ENCODE measurements around the gene NR6A1. TPM values are rescaled to one million over a fixed set of nuclear protein-coding genes. Genes with fewer than 3 reads are reported as not detected.

Gene NR6A1
- polyA plus RNA-seq, 6 donors from 2014 or later, result 0.08 to 0.11 TPM; not detected in 4

GRCh38 chr9:124758061-124758460 is 13.1 kb downstream of the NR6A1 start:
- H3K27ac Mint-ChIP-seq, result no peak overlapping the region

DNA sequence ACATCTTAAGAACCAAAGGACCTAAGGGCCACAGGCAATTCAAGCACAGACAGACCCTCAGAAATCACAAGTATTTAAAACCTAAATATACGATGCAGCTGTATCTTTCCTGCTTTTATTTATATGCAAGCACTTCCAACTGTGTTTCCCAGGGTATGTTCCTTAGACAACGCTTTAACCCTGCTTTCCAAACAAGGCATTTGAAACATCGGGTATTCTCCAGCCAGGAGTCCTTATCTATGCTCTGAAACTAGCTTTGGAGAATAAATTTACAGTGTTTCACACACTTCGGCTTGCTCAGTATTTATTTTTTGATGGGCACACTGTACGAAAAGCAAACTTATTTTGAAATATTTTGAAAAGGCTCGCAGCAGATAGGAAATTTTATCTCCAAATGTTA is 13.5 kb downstream of the NR6A1 start:
- Mint-ChIP-seq H3K36me3 (no peaks in the 10 kb centered on the region), H3K9me3 (no peaks in the 10 kb centered on the region), H3K27me3 (peaks cover 20 to 47% (median 24%) of the 10 kb centered on the region in 3 donors), H3K27ac (no peak overlapping the region), H3K4me3 (no peak overlapping the region), H3K4me1 (peaks cover 0 to 9% (median 0%) of the 10 kb centered on the region in 3 donors)
- DNase-seq (no peak), ATAC-seq (ENCODE audit: low read depth in 2 of 2) (no peak)

More at GRCh38 chr9:124758061-124758460, 13.1 kb downstream of the NR6A1 start:
- ATAC-seq (ENCODE audit: low read depth in 2 of 2), result peak in 1 of 2 donors; percentile 66
- H3K36me3 Mint-ChIP-seq, result no peaks in the 10 kb centered on the region
- H3K4me3 Mint-ChIP-seq, result no peak overlapping the region
- H3K4me1 Mint-ChIP-seq, result peaks cover 0 to 9% (median 0%) of the 10 kb centered on the region in 3 donors
- peaks cover 20 to 47% (median 24%) of the 10 kb centered on the region in 3 donors for H3K27me3 Mint-ChIP-seq
- DNase-seq, result no peak
- no peaks in the 10 kb centered on the region for H3K9me3 Mint-ChIP-seq

- Mint-ChIP-seq H3K27me3 (peaks cover 17 to 44% (median 20%) of the 10 kb centered on the region in 3 donors), H3K4me1 (peaks cover 0 to 9% (median 0%) of the 10 kb centered on the region in 3 donors), H3K4me3 (no peak overlapping the region), H3K9me3 (no peaks in the 10 kb centered on the region), H3K36me3 (no peaks in the 10 kb centered on the region), H3K27ac (no peak overlapping the region)
- DNase-seq (no peak), ATAC-seq (ENCODE audit: low read depth in 2 of 2) (no peak)
Observed at GRCh38 chr9:124756011-124756410, 15.1 kb downstream of the NR6A1 start.

DNA sequence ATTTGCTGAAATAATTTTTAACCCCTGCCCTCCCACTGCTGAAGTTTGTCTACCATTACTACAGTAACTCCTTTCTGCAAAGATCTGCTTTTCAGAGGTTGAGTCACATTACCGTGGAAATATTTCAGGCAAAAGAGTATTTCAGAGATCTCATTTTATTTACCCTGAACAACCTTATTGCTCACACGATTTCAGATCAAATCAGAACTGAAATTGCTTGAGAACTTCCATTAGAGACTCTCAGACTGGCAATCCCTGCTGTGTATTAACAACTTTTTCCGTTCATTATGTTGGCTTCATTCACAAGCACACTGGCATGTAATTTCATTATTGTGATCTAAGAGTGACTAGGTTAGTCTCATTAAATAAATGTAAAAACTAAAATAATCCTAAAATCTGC is 16.1 kb downstream of the NR6A1 start:
- ATAC-seq (ENCODE audit: low read depth in 2 of 2) (no peak), DNase-seq (no peak)
- Mint-ChIP-seq H3K4me3 (no peak overlapping the region), H3K9me3 (no peaks in the 10 kb centered on the region), H3K27me3 (peaks cover 17 to 47% (median 20%) of the 10 kb centered on the region in 3 donors), H3K4me1 (peaks cover 0 to 9% (median 0%) of the 10 kb centered on the region in 3 donors), H3K27ac (no peak overlapping the region), H3K36me3 (no peaks in the 10 kb centered on the region)

DNA sequence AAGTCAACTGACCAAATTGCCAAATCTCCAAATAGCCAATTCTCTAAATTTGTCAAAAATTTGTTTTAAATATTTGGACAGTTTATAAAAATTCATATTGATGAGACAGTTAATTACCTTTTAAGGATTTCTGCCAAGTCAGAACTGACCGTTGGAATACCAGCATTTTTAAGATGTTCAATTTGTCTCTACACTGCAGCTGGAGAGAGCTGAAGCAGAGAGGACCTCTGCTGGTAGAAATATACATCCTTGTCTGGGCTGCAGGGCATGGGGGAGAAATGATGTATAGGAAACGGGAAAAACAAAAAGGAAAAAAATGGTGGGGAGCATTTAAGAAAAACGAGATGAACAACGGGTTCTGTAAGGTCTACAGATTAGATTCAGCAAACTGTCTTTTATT is 16.8 kb downstream of the NR6A1 start:
- H3K27ac Mint-ChIP-seq, result no peak overlapping the region
- peaks cover 0 to 9% (median 0%) of the 10 kb centered on the region in 3 donors for H3K4me1 Mint-ChIP-seq
- no peaks in the 10 kb centered on the region for H3K36me3 Mint-ChIP-seq
- DNase-seq (no peak), ATAC-seq (ENCODE audit: low read depth in 2 of 2) (no peak)
- H3K9me3 Mint-ChIP-seq, result no peaks in the 10 kb centered on the region
- no peak overlapping the region for H3K4me3 Mint-ChIP-seq
- peaks cover 17 to 47% (median 20%) of the 10 kb centered on the region in 3 donors for H3K27me3 Mint-ChIP-seq

DNA sequence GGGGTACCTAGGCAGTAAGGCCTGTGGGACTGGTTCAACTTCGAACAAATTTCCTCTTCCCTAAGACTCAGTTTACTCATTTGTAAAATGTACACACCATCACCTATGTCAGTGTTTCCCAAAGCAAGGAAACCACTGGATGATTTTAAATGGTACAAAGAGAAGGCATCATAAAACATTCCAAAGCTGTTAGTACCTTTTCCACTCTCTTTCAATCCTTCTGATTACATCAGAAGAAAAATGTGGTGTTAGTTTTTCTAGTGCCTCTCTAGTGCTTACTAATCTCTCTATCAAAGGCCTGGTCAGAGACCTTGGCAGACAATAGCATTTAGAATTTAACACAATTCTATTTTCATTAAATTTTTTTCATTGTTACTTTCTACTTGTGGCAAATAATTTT is 18.1 kb downstream of the NR6A1 start:
- DNase-seq (no peak), ATAC-seq (ENCODE audit: low read depth in 2 of 2) (no peak)
- Mint-ChIP-seq H3K36me3 (no peaks in the 10 kb centered on the region), H3K9me3 (no peaks in the 10 kb centered on the region), H3K4me1 (peaks cover 0 to 4% (median 0%) of the 10 kb centered on the region in 3 donors), H3K27me3 (peaks cover 17 to 37% (median 20%) of the 10 kb centered on the region in 3 donors), H3K4me3 (no peak overlapping the region), H3K27ac (no peak overlapping the region)

DNA sequence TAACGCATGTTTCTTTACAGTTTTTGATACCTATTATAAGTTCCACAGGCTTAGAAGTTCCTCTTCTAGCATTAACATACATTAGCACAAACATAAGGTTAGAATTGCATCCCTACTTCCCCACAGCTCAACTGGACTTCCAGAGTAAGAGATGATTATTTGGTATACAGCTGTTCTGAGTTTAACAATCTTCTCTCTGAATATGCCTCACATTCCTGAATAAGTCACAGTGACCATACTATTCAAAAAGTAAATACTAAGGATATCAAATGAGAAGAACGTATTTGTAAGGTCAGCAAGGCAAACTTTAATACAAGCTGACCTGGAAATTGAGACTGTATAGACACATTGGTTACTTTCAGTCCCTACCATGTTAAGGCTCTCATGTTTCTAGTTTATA is 21.3 kb downstream of the NR6A1 start:
- H3K4me3 Mint-ChIP-seq, result no peak overlapping the region

DNA sequence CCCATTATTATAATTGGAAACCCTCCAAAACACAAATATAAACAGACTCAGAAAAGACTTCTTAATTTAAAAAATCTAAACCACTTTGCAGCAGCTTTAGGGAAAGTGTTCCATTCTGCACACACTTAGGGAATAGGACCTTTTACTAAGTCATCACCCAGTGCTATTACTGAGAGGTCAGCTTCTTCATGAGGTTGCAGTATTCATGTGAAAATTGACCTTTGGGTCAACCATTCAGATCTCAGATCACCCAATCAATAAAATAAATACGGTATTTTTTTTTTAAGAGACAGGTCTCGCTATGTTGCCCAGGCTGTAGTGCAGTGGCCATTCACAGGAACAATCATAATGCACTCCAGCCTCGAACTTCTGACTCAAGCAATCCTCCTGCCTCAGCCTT is 21.8 kb downstream of the NR6A1 start:
- ATAC-seq (ENCODE audit: low read depth in 2 of 2) (no peak), DNase-seq (no peak)
- no peaks in the 10 kb centered on the region for H3K4me1 Mint-ChIP-seq
- H3K27me3 Mint-ChIP-seq, result peaks cover 0 to 5% (median 2%) of the 10 kb centered on the region in 3 donors
- no peaks in the 10 kb centered on the region for H3K36me3 Mint-ChIP-seq
- H3K4me3 Mint-ChIP-seq, result no peak overlapping the region
- no peaks in the 10 kb centered on the region for H3K9me3 Mint-ChIP-seq
- no peak overlapping the region for H3K27ac Mint-ChIP-seq

More for the DNA sequence above, 21.3 kb downstream of the NR6A1 start:
- DNase-seq (no peak), ATAC-seq (ENCODE audit: low read depth in 2 of 2) (no peak)
- no peaks in the 10 kb centered on the region for H3K9me3 Mint-ChIP-seq
- peaks cover 3 to 10% (median 7%) of the 10 kb centered on the region in 3 donors for H3K27me3 Mint-ChIP-seq
- no peaks in the 10 kb centered on the region for H3K36me3 Mint-ChIP-seq
- no peak overlapping the region for H3K27ac Mint-ChIP-seq
- H3K4me1 Mint-ChIP-seq, result no peaks in the 10 kb centered on the region

DNA sequence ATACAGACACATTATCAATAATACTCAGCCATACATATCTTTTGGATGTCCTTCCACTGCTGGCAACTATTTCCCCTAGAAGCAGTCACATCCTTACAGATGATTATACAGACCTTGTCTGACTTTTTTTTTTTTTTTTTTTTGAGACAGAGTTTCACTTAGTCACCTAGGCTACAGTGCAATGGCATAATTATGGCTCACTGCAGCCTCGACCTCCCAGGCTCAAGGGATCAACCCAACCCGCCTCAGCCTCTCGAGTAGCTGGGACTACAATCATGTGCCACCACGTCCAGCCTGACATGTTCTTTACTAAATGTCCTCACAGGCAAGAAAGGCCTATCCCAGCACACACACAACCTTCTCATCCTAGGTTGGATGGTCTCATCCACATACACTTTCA is 24.0 kb downstream of the NR6A1 start:
- Mint-ChIP-seq H3K4me1 (peaks cover 3 to 5% (median 3%) of the 10 kb centered on the region in 3 donors), H3K27ac (no peak overlapping the region), H3K36me3 (no peaks in the 10 kb centered on the region), H3K9me3 (no peaks in the 10 kb centered on the region), H3K27me3 (peaks cover 0 to 4% (median 0%) of the 10 kb centered on the region in 3 donors), H3K4me3 (no peak overlapping the region)
- DNase-seq (no peak), ATAC-seq (ENCODE audit: low read depth in 2 of 2) (no peak)

DNA sequence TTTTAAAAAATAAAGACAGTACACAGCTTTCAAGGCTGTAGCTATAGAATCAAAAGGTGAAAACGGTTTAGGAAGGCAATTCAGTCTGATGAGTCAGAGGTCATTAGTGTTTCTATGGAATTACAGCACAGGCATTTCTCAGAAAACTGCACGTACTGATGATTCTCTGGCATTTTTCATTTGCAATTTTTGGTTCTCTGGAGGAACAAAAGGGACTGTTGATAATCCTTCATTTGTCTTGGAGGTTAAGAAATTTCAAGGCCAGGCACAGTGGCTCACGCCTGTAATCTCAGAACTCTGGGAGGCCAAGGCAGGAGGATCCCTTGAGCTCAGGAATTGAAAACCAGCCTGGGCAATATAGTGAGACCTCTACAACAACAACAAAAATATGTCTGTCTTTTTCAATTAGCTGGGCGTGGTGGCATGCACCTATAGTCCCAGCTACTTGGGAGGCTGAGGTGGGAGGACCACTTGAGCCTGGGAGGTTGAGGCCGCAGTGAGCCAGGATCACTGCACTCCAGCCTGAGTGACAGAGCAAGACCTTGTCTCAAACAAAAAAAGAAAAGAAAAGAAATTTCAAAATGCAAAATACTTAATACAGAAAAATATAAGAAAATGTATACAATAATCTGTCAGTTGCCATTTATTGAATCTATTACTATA is 27.3 kb downstream of the NR6A1 start:
- H3K27ac Mint-ChIP-seq, result no peak overlapping the region

DNA sequence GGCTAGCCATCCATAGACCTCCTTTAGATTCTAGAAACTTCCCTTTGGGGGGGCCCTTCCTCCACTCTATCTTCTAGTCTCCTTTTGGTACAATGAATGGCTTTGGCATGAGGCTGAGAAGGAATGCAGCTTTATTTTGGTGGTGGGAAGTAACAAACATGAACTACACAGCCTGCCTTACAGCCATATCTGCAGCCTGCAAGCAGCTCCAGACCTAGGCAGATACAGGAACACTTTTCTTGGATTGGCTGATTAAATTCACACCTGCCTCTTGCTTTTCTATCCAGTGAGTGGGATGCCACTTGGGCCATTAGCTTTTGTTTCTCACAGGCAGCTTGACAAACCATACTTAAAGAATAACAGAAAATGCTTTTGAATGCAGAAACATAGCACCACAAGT is 28.2 kb downstream of the NR6A1 start:
- no peak overlapping the region for H3K4me3 Mint-ChIP-seq
- no peaks in the 10 kb centered on the region for H3K9me3 Mint-ChIP-seq
- no peaks in the 10 kb centered on the region for H3K36me3 Mint-ChIP-seq
- ATAC-seq (ENCODE audit: low read depth in 2 of 2) (no peak), DNase-seq (no peak)
- H3K27ac Mint-ChIP-seq, result peak overlapping the region in 1 of 6 donors; percentile 65
- H3K27me3 Mint-ChIP-seq, result no peaks in the 10 kb centered on the region
- peaks cover 3 to 5% (median 3%) of the 10 kb centered on the region in 3 donors for H3K4me1 Mint-ChIP-seq

More for the DNA sequence above, 27.3 kb downstream of the NR6A1 start:
- peaks cover 3 to 5% (median 3%) of the 10 kb centered on the region in 3 donors for H3K4me1 Mint-ChIP-seq
- no peaks in the 10 kb centered on the region for H3K27me3 Mint-ChIP-seq
- no peak overlapping the region for H3K4me3 Mint-ChIP-seq
- H3K36me3 Mint-ChIP-seq, result no peaks in the 10 kb centered on the region
- ATAC-seq (ENCODE audit: low read depth in 2 of 2) (no peak), DNase-seq (no peak)
- no peaks in the 10 kb centered on the region for H3K9me3 Mint-ChIP-seq

GRCh38 chr9:124741662-124742061 is 29.4 kb downstream of the NR6A1 start:
- Mint-ChIP-seq H3K27ac (no peak overlapping the region), H3K9me3 (no peaks in the 10 kb centered on the region), H3K4me1 (peaks cover 3 to 5% (median 3%) of the 10 kb centered on the region in 3 donors), H3K4me3 (no peak overlapping the region), H3K27me3 (no peaks in the 10 kb centered on the region), H3K36me3 (no peaks in the 10 kb centered on the region)
- DNase-seq (no peak), ATAC-seq (ENCODE audit: low read depth in 2 of 2) (no peak)

- DNase-seq (no peak), ATAC-seq (ENCODE audit: low read depth in 2 of 2) (no peak)
- Mint-ChIP-seq H3K27ac (no peak overlapping the region), H3K9me3 (no peaks in the 10 kb centered on the region), H3K4me3 (no peak overlapping the region), H3K27me3 (no peaks in the 10 kb centered on the region), H3K4me1 (peaks cover 3 to 5% (median 3%) of the 10 kb centered on the region in 3 donors), H3K36me3 (no peaks in the 10 kb centered on the region)
Observed at GRCh38 chr9:124741149-124741548, 30.0 kb downstream of the NR6A1 start.

GRCh38 chr9:124739360-124739759 is 31.8 kb downstream of the NR6A1 start:
- Mint-ChIP-seq H3K4me1 (peaks cover 3 to 8% (median 3%) of the 10 kb centered on the region in 3 donors), H3K9me3 (no peaks in the 10 kb centered on the region), H3K27ac (no peak overlapping the region), H3K36me3 (no peaks in the 10 kb centered on the region), H3K4me3 (no peak overlapping the region), H3K27me3 (no peaks in the 10 kb centered on the region)
- ATAC-seq (ENCODE audit: low read depth in 2 of 2) (no peak), DNase-seq (no peak)

All from naive B cell (primary cell).